HFFc6 (cell line): ENCODE data around the gene NEUROD4. TPM values are rescaled to one million over a fixed set of nuclear protein-coding genes. Genes with fewer than 3 reads are reported as not detected.

Experiments used
- DNase-seq: peaks from one replicate; pipeline ENCODE4 v3.0.0-alpha.2; 2018
- H3K27ac Mint-ChIP-seq: 2 replicates; pipeline ENCODE4 v1.8.0; 2020; ENCODE audit warnings: mild to moderate bottlenecking, mixed read lengths
- H3K27me3 Mint-ChIP-seq: 2 replicates; pipeline ENCODE4 v1.8.0; 2021; ENCODE audit warnings: mild to moderate bottlenecking, moderate library complexity, mixed read lengths; ENCODE audit not compliant: insufficient read depth
- H3K36me3 Mint-ChIP-seq: 2 replicates; pipeline ENCODE4 v1.8.0; 2021; ENCODE audit warnings: low read depth, mixed read lengths
- H3K4me1 Mint-ChIP-seq: 2 replicates; pipeline ENCODE4 v1.8.0; 2020; ENCODE audit warnings: low read depth, mixed read lengths
- H3K4me3 Mint-ChIP-seq: 2 replicates; pipeline ENCODE4 v1.8.0; 2020; ENCODE audit warnings: mild to moderate bottlenecking, moderate library complexity, mixed read lengths
- H3K9me3 Mint-ChIP-seq: 2 replicates; pipeline ENCODE4 v1.8.0; 2020; ENCODE audit warnings: mild to moderate bottlenecking, mixed read lengths
- total RNA-seq, 6 experiments: library from RNA; stranded (reverse); fragmentation: NEBNext Ultra II Directional; extraction: Animal tissue kit (Norgen Biotek cat#: 25700); gene quantifications; 2 replicates in 1 of 6; 3 replicates in 5 of 6; pipeline ENCODE4 v1.2.3, GENCODE V29; 2021
- TF ChIP-seq, protein P1 (sequence below): fragments of 200-600 bp; sonication (generic); IDR thresholded peaks from 2 replicates; pipeline ENCODE4 v1.5.0; 2021; ENCODE audit warnings: antibody characterized with exemption, mild to moderate bottlenecking

Gene NEUROD4
- total RNA-seq, 6 experiments from 2014 or later: not detected

DNA sequence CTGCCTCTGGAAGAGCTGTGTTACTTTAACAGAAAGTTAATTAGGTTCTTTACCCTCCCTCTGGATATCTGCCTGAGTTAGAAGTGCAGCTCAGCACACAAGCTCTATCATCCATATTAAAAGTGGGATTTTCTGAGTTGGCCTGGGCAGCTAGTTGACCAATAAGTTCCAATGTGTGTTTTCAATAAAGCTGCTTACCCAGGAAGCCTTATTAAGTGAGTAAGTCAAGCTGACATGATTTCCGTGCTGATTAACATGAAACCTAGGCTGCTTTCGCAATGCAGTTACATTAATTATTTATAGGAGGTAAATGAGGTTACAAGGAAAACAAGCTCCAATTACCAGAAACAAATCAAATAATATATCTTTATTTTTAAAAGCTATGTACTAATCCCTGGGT lies 4.8 kb downstream of the NEUROD4 start:
- no peak for DNase-seq
- Mint-ChIP-seq H3K36me3 (no peaks in the 10 kb centered on the region), H3K9me3 (no peaks in the 10 kb centered on the region), H3K4me3 (no peak overlapping the region), H3K27ac (no peak overlapping the region), H3K4me1 (0 out of 2 replicates have a peak, but pooled peaks cover 4% of the 10 kb centered on the region), H3K27me3 (peaks cover 1% of the 10 kb centered on the region; the same call in 1 of the 2 replicates)
- TF ChIP-seq, protein P1, sequence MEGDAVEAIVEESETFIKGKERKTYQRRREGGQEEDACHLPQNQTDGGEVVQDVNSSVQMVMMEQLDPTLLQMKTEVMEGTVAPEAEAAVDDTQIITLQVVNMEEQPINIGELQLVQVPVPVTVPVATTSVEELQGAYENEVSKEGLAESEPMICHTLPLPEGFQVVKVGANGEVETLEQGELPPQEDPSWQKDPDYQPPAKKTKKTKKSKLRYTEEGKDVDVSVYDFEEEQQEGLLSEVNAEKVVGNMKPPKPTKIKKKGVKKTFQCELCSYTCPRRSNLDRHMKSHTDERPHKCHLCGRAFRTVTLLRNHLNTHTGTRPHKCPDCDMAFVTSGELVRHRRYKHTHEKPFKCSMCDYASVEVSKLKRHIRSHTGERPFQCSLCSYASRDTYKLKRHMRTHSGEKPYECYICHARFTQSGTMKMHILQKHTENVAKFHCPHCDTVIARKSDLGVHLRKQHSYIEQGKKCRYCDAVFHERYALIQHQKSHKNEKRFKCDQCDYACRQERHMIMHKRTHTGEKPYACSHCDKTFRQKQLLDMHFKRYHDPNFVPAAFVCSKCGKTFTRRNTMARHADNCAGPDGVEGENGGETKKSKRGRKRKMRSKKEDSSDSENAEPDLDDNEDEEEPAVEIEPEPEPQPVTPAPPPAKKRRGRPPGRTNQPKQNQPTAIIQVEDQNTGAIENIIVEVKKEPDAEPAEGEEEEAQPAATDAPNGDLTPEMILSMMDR: no peak

DNA sequence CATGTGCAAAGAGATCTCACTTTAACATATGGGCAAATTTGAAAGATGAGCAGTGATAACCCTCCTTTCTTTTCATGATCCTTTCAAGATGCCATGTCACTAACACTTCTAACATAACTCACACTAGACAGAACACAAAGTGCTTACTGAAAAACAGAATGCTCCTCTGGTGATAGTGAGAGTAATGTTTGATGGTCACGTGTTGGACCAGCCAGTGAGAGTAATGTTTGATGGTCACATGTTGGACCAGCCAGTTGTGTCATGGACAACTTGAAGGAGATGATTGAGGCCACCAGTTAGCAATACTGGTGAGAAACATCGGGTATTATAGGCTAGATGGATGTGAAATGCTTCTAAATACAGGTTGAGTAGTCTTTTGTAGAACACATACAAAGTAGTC lies 5.7 kb downstream of the NEUROD4 start:
- Mint-ChIP-seq H3K4me3 (no peak overlapping the region), H3K9me3 (no peaks in the 10 kb centered on the region), H3K4me1 (no peaks in the 10 kb centered on the region), H3K27me3 (no peaks in the 10 kb centered on the region), H3K27ac (no peak overlapping the region), H3K36me3 (no peaks in the 10 kb centered on the region)
- TF ChIP-seq, protein P1: no peak
- DNase-seq: no peak

DNA sequence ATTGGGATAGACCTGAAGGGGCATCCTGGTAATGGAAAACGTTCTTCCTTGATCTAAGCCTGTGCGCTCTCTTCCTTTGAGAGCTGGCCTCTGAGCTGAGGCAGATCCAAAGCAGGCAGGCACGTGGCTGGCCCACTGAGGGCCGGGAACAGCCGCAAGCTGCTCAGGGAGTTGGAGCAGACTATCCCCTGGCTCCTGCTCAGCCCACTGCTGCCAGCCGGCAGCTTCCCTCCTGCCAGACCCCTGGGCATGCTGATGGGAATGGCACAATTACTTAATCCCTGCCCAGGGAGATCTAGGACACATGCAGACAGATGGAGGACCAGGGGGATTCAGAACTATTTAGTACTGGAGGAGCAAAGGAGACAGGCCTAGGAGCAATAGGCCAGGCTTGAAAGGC lies 14.4 kb downstream of the NEUROD4 start:
- no peak for DNase-seq
- Mint-ChIP-seq H3K27me3 (peaks cover 10% of the 10 kb centered on the region; the same call in 1 of the 2 replicates), H3K4me3 (no peak overlapping the region), H3K27ac (no peak overlapping the region), H3K9me3 (no peaks in the 10 kb centered on the region), H3K36me3 (no peaks in the 10 kb centered on the region), H3K4me1 (no peaks in the 10 kb centered on the region)
- TF ChIP-seq, protein P1: no peak

DNA sequence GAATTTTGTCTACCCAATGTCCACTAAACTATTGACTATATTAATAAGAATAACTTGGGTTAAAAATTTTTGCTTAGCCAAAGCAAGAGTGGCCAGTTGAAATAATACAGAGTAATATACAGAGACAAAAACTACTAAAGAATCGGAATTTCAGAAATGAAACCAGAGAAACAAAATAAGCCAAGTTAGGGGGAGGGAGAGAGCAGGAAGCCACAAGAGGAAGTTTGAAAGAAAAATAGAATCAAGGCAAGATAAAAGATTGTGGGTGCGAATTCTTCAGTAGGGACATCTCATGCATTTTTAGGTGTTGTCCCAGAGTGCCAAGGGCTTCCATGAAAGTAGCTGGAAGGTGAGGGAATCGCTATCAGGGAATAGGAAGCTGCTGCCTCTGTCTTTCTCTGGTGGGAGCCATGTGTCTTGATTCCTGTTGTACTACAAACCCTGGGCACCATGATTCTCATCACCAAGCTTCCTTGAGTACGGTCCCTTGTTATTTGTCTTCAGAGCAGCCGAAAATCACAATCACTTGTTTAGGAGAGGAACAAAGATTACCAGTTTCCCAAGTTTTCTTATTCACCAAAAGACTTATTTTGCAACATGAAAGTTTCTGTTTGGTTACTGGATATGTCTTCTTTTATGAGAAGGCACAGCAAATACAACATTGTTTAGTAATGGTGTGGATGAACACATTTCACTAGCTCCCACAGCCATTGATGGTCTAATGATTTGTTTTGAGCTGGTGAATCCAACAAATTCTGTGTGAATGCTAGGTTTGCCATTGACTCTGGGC lies 16.7 kb downstream of the NEUROD4 start:
- H3K4me1 Mint-ChIP-seq: no peaks in the 10 kb centered on the region

DNA sequence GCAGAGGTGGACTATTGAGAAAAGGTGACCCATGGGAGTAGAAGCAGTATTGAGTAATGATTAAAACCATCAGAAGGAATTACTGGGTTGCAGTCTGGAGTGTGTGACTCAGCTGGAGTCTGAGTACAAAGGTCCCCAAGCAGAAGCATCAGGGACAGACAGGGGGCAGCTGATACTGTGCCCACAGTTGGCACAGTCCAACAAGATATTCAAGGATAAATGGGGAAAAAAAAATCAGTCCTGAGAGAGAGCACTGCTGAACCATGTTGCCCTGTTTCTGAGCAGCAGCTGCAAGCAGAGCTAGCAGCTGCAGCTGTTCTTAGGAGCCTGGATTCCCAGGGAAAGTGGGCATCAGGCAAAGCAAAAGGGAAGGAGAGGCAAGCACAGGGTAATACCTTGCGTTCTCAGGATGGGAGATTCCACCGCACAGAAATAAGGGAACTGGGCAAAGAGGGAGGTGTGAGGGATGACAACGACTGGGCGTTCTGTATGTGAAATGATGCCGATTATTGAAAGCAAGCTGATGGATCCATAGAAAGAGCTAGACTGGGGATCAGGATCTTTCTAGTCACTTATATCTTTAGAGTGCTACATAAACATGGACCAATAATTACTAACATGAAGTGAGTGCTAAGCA lies 17.7 kb downstream of the NEUROD4 start:
- TF ChIP-seq, protein P1: no peak
- Mint-ChIP-seq H3K4me3 (no peak overlapping the region), H3K27me3 (peaks cover 14% of the 10 kb centered on the region; the same call in 1 of the 2 replicates), H3K9me3 (no peaks in the 10 kb centered on the region), H3K4me1 (no peaks in the 10 kb centered on the region), H3K27ac (no peak overlapping the region), H3K36me3 (no peaks in the 10 kb centered on the region)
- DNase-seq: no peak

More for the DNA sequence above, 16.7 kb downstream of the NEUROD4 start:
- Mint-ChIP-seq H3K27ac (no peak overlapping the region), H3K9me3 (no peaks in the 10 kb centered on the region), H3K36me3 (no peaks in the 10 kb centered on the region), H3K27me3 (peaks cover 14% of the 10 kb centered on the region; the same call in 1 of the 2 replicates), H3K4me3 (no peak overlapping the region)
- TF ChIP-seq, protein P1: no peak
- no peak for DNase-seq
